Ovary (tissue), 9 donors: ENCODE measurements around the gene GRIN2A. TPM values are rescaled to one million over a fixed set of nuclear protein-coding genes. Genes with fewer than 3 reads are reported as not detected.

Experiments used
- DNase-seq, 5 donors: peaks; one replicate each; pipeline ENCODE4 v3.0.0-alpha.2; 2019 to 2020
- H3K27ac ChIP-seq, 2 donors: fragments of 200-600 bp; one replicate each; pipeline versions ENCODE4 v1.5.1 to v1.8.0; 2019 to 2022
- H3K27me3 ChIP-seq: fragments of 200-600 bp; one replicate; pipeline ENCODE4 v1.8.0; 2022
- H3K36me3 ChIP-seq: fragments of 200-600 bp; sonication (generic); one replicate; pipeline ENCODE4 v1.5.1; 2019
- H3K4me1 ChIP-seq: one replicate; pipeline ENCODE4 v1.8.1; 2013; ENCODE audit warnings: mild to moderate bottlenecking, moderate library complexity; ENCODE audit not compliant: insufficient read depth
- H3K4me3 ChIP-seq: fragments of 200-600 bp; sonication (generic); one replicate; pipeline ENCODE4 v1.5.1; 2017
- H3K9me3 ChIP-seq, 2 donors: fragments of 200-600 bp in 1 of 2; sonication (generic) in 1 of 2; one replicate each; pipeline versions ENCODE4 v1.5.1 to v1.8.1; 2013 to 2019; ENCODE audit warnings: mild to moderate bottlenecking in 1 of 2, moderate library complexity in 1 of 2
- EP300 ChIP-seq: sonication (generic); formaldehyde crosslinking; IDR thresholded peaks from one replicate; pipeline ENCODE4 v1.6.1; 2017; ENCODE audit warnings: antibody characterized with exemption
- POLR2A ChIP-seq: fragments of 450-650 bp; IDR thresholded peaks from one replicate; pipeline ENCODE4 v1.6.1; 2017; ENCODE audit warnings: antibody characterized with exemption, mild to moderate bottlenecking, moderate library complexity
- WGBS, 3 donors: extraction: QIAGEN DNeasy Blood & Tissue Kit in 1 of 3; methylation state at CpG; one replicate each; pipeline versions ENCODE4 v1.1.5 to v1.1.7; 2013 to 2017; 5-methylcytosine and 5-hydroxymethylcytosine counted together
- intact Hi-C, 4 donors: fragments of 100-400 bp; cut with DNase I; formaldehyde crosslinking; loops; one replicate each; pipeline versions ENCODE4 v1.11.0 to v1.15.1; 2022 to 2023
- polyA plus RNA-seq, 2 donors: library from polyadenylated mRNA; stranded (reverse); fragments of 200-250 nt in 1 of 2; fragments of 350-450 nt in 1 of 2; fragmentation: Illumina TruSeq in 1 of 2; extraction: RNeasy Lipid Tissue Mini Kit (QIAGEN cat#74804) in 1 of 2; gene quantifications; one replicate each; pipeline ENCODE4 v1.2.3, GENCODE V29; 2013 to 2014
- total RNA-seq, 7 donors: library from RNA; depleted of rRNA in 2 of 7; stranded (reverse); fragments of >200 nt in 2 of 7; fragmentation: NEBNext Ultra II Directional in 3 of 7; extraction: Animal tissue kit (Norgen Biotek cat#: 25700) in 3 of 7; gene quantifications; one replicate each; pipeline versions ENCODE4 v1.1.0 to v1.2.4, GENCODE V29; 2016 to 2023
- TF ChIP-seq, protein P1 (sequence below), 3 donors: fragments of 450-650 bp in 2 of 3; fragments of 200-600 bp in 1 of 3; IDR thresholded peaks; one replicate each; pipeline versions ENCODE4 v1.5.1 to v1.8.0; 2016 to 2022; ENCODE audit warnings: antibody characterized with exemption in 3 of 3, mild to moderate bottlenecking in 1 of 3
- donor health status: DM: no; HTN: no; CAD: no; lungs with moderate emphysema.
- donor health status: DM: no; HTN: no; CAD: no.
- donor health status: Bipolar disorder and iron deficiency.
- donor health status: DM: yes; HTN: yes; CAD: no.
- donor health status: DM: no; HTN: no; CAD: no.
- donor health status: DM: yes; HTN: yes; CAD: no.

The GRIN2A gene
- total and polyA plus RNA-seq, 9 donors = 0.08 to 5.4 (median 0.57) TPM; not detected in 1

- no peaks in the 10 kb centered on the region for H3K27me3 ChIP-seq
- DNase-seq = peak; percentile 18 to 50 (median 43)
- no peaks in the 10 kb centered on the region for H3K36me3 ChIP-seq
- H3K27ac ChIP-seq = no peak overlapping the region
- H3K4me3 ChIP-seq = peak overlapping the region; percentile 11
- TF ChIP-seq POLR2A (no peak), EP300 (no peak)
- TF ChIP-seq, protein P1, sequence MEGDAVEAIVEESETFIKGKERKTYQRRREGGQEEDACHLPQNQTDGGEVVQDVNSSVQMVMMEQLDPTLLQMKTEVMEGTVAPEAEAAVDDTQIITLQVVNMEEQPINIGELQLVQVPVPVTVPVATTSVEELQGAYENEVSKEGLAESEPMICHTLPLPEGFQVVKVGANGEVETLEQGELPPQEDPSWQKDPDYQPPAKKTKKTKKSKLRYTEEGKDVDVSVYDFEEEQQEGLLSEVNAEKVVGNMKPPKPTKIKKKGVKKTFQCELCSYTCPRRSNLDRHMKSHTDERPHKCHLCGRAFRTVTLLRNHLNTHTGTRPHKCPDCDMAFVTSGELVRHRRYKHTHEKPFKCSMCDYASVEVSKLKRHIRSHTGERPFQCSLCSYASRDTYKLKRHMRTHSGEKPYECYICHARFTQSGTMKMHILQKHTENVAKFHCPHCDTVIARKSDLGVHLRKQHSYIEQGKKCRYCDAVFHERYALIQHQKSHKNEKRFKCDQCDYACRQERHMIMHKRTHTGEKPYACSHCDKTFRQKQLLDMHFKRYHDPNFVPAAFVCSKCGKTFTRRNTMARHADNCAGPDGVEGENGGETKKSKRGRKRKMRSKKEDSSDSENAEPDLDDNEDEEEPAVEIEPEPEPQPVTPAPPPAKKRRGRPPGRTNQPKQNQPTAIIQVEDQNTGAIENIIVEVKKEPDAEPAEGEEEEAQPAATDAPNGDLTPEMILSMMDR (IDR thresholded peaks at IDR 0.05) = no peak
- H3K4me1 ChIP-seq = no peaks in the 10 kb centered on the region
- H3K9me3 ChIP-seq = no peaks in the 10 kb centered on the region
- intact Hi-C loops = loop anchor here in 1 of 4 donors (10.0 kb wide), 1 partner anchor 145 kb away; the partner anchor contains the start of gene GRIN2A
- WGBS, 3 donors = 5 to 10% (median 5%) methylated on average over 28 of the region's 28 CpGs
Observed at GRCh38 chr16:10039220-10040096, 142.8 kb downstream of the GRIN2A start.

DNA sequence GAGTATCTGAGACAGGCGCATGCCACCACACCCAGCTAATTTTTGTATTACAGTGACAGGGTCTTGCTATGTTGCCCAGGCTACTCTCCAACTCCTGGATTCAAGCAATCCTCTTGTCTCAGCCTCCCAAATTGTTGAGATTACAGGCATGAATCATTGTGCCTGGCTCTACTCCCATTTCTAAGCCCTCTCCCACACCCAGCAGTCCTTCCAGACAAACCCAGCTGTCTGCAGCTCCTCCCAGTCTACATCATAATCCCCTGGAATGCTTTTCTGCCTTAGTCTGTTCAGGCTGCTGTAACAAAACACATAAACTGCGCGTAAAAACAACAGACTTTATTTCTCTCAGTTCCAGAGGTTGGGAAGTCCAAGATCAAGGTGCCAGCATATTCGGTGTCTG is 144.5 kb downstream of the GRIN2A start:
- no peak for DNase-seq
- Histone ChIP-seq H3K27ac (no peak overlapping the region), H3K36me3 (no peaks in the 10 kb centered on the region), H3K27me3 (no peaks in the 10 kb centered on the region), H3K9me3 (no peaks in the 10 kb centered on the region), H3K4me1 (no peaks in the 10 kb centered on the region), H3K4me3 (no peak overlapping the region)
- no peak for TF ChIP-seq EP300
- TF ChIP-seq, protein P1 (IDR thresholded peaks at IDR 0.05) = no peak
- TF ChIP-seq POLR2A = no peak
- WGBS, 3 donors = 83 to 92% (median 90%) methylated on average over 4 of the region's 4 CpGs
- intact Hi-C loops = loop anchor here in 1 of 4 donors (10.0 kb wide), 1 partner anchor 147 kb away; the partner anchor contains the start of gene GRIN2A

- H3K27ac ChIP-seq = no peak overlapping the region
- TF ChIP-seq POLR2A = no peak
- TF ChIP-seq, protein P1 (IDR thresholded peaks at IDR 0.05) = no peak
- no peak for TF ChIP-seq EP300
- H3K9me3 ChIP-seq = no peaks in the 10 kb centered on the region
- WGBS, 3 donors = 60 to 73% (median 72%) methylated on average over 7 of the region's 7 CpGs
- no peaks in the 10 kb centered on the region for H3K4me1 ChIP-seq
- no peak for DNase-seq
- no peaks in the 10 kb centered on the region for H3K36me3 ChIP-seq
- H3K27me3 ChIP-seq = no peaks in the 10 kb centered on the region
- H3K4me3 ChIP-seq = no peak overlapping the region
- intact Hi-C loops = loop anchor here in 1 of 4 donors (10.0 kb wide), 1 partner anchor 148 kb away; the partner anchor contains the start of gene GRIN2A
Observed at GRCh38 chr16:10036956-10037355, 145.3 kb downstream of the GRIN2A start.

DNA sequence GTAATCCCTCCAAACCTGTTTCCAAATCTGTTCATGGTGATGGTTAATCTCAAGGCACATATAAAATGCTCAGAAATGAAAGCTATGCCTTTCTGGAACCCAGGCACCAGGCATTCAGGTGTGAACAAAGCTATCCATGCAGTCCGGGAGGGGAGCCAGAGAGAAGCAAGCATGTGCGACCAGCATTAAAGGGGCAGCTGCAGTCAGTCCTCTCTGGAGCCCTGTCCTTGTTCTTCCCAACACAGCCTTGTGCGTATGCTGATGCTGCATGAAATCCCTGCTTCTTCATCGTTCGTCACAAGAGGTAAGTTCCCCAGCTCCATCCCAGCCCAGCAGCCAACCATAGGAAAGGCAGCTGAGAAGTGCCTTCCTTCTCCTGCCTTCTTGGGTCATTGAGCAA is 148.7 kb downstream of the GRIN2A start:
- DNase-seq = no peak
- no peak overlapping the region for H3K4me3 ChIP-seq
- H3K27ac ChIP-seq = no peak overlapping the region
- no peaks in the 10 kb centered on the region for H3K4me1 ChIP-seq
- no peak for TF ChIP-seq EP300
- TF ChIP-seq POLR2A = no peak
- TF ChIP-seq, protein P1 (IDR thresholded peaks at IDR 0.05) = no peak
- intact Hi-C loops = loop anchor here in 1 of 4 donors (10.0 kb wide), 1 partner anchor 151 kb away; the partner anchor contains the start of gene GRIN2A
- WGBS, 3 donors = 60 to 67% (median 63%) methylated on average over 5 of the region's 5 CpGs
- no peaks in the 10 kb centered on the region for H3K9me3 ChIP-seq
- no peaks in the 10 kb centered on the region for H3K36me3 ChIP-seq
- H3K27me3 ChIP-seq = no peaks in the 10 kb centered on the region
